Osteocyte (in vitro differentiated cells): ENCODE data around the gene NOCT. TPM values are rescaled to one million over a fixed set of nuclear protein-coding genes. Genes with fewer than 3 reads are reported as not detected.

ENCODE experiments used
- DNase-seq: peaks from one replicate; pipeline ENCODE4 v3.0.0; 2021; ENCODE audit warnings: mixed read lengths; ENCODE audit not compliant: unreplicated experiment; ENCODE audit errors: extremely low spot score
- H3K27ac Mint-ChIP-seq: one replicate; pipeline ENCODE4 v1.8.0; 2021; ENCODE audit warnings: mild to moderate bottlenecking, mixed read lengths; ENCODE audit not compliant: unreplicated experiment
- H3K27me3 Mint-ChIP-seq: one replicate; pipeline ENCODE4 v1.8.0; 2021; ENCODE audit warnings: mixed read lengths; ENCODE audit not compliant: unreplicated experiment
- H3K36me3 Mint-ChIP-seq: one replicate; pipeline ENCODE4 v1.8.0; 2021; ENCODE audit warnings: mixed read lengths; ENCODE audit not compliant: unreplicated experiment
- H3K4me1 Mint-ChIP-seq: one replicate; pipeline ENCODE4 v1.8.0; 2021; ENCODE audit warnings: mixed read lengths; ENCODE audit not compliant: unreplicated experiment
- H3K4me3 Mint-ChIP-seq: one replicate; pipeline ENCODE4 v1.8.0; 2021; ENCODE audit warnings: mild to moderate bottlenecking, moderate library complexity, mixed read lengths; ENCODE audit not compliant: unreplicated experiment
- H3K9me3 Mint-ChIP-seq: one replicate; pipeline ENCODE4 v1.8.0; 2021; ENCODE audit warnings: mixed read lengths; ENCODE audit not compliant: unreplicated experiment
- CTCF ChIP-seq: fragments of 200-600 bp; sonication (generic); IDR thresholded peaks from 2 replicates; pipeline ENCODE4 v1.5.0; 2021; ENCODE audit warnings: antibody characterized with exemption, mild to moderate bottlenecking, moderate library complexity
- total RNA-seq: library from RNA; stranded (reverse); gene quantifications from 2 replicates; pipeline ENCODE4 v1.2.1, GENCODE V29; 2021

NOCT gene
- total RNA-seq, 1 donor from 2014 or later, result 16.0 TPM

- Mint-ChIP-seq H3K4me3 (peak overlapping the region; percentile 99), H3K4me1 (peaks cover 33% of the 10 kb centered on the region), H3K9me3 (no peaks in the 10 kb centered on the region), H3K27me3 (no peaks in the 10 kb centered on the region), H3K27ac (peak overlapping the region; percentile 99), H3K36me3 (no peaks in the 10 kb centered on the region)
- DNase-seq, result peak; percentile 97
- TF ChIP-seq CTCF, result no peak
These were observed 67.4 kb downstream of the NOCT start for GRCh38 chr4:139082750-139083606.

GRCh38 chr4:139083607-139083955 is 68.0 kb downstream of the NOCT start:
- Mint-ChIP-seq H3K36me3 (no peaks in the 10 kb centered on the region), H3K27ac (peak overlapping the region; percentile 99), H3K9me3 (no peaks in the 10 kb centered on the region), H3K4me1 (peaks cover 31% of the 10 kb centered on the region), H3K4me3 (peak overlapping the region; percentile 99), H3K27me3 (no peaks in the 10 kb centered on the region)
- DNase-seq, result peak; percentile 85
- no peak for TF ChIP-seq CTCF

GRCh38 chr4:139083956-139084803 is 68.6 kb downstream of the NOCT start:
- Mint-ChIP-seq H3K27me3 (no peaks in the 10 kb centered on the region), H3K4me1 (peaks cover 31% of the 10 kb centered on the region), H3K36me3 (no peaks in the 10 kb centered on the region), H3K9me3 (no peaks in the 10 kb centered on the region), H3K4me3 (peak overlapping the region; percentile 99), H3K27ac (peak overlapping the region; percentile 99)
- peak; percentile 95 for DNase-seq
- peak; percentile 53 for TF ChIP-seq CTCF

- no peak for TF ChIP-seq CTCF
- Mint-ChIP-seq H3K27ac (peak overlapping the region; percentile 90), H3K9me3 (no peaks in the 10 kb centered on the region), H3K4me1 (peaks cover 31% of the 10 kb centered on the region), H3K4me3 (peak overlapping the region; percentile 99), H3K27me3 (no peaks in the 10 kb centered on the region), H3K36me3 (no peaks in the 10 kb centered on the region)
- DNase-seq, result no peak
These were observed 69.2 kb downstream of the NOCT start for GRCh38 chr4:139084804-139085093.

- no peak for DNase-seq
- peak overlapping the region; percentile 90 for H3K27ac Mint-ChIP-seq
- H3K9me3 Mint-ChIP-seq, result no peaks in the 10 kb centered on the region
- no peaks in the 10 kb centered on the region for H3K36me3 Mint-ChIP-seq
- peaks cover 31% of the 10 kb centered on the region for H3K4me1 Mint-ChIP-seq
- H3K27me3 Mint-ChIP-seq, result no peaks in the 10 kb centered on the region
- H3K4me3 Mint-ChIP-seq, result peak overlapping the region; percentile 99
- TF ChIP-seq CTCF, result peak; percentile 52
These were observed 69.6 kb downstream of the NOCT start for GRCh38 chr4:139085141-139085540.
